IMR-90 (cell line): ENCODE measurements around the gene FBRSL1. TPM values are rescaled to one million over a fixed set of nuclear protein-coding genes. Genes with fewer than 3 reads are reported as not detected.

Source experiments
- ATAC-seq: fragments of 200-7000 bp; cut with Tn5 transposase; 2 replicates; pipeline ENCODE4 v1.9.1; 2020; ENCODE audit warnings: low read depth, mild to moderate bottlenecking, moderate library complexity
- BruUV-seq: library from RNA; stranded (reverse); fragments of 400-500 nt; replicated peaks from 2 replicates; lab custom pipeline; 2021; lab: Mats Ljungman, UMichigan
- CTCF ChIA-PET: fragments of 300-600 bp; formaldehyde crosslinking; extraction: SDS; loops from one replicate; lab custom pipeline; 2021; ENCODE audit warnings: antibody characterized with exemption; lab: Yijun Ruan, JAX
- POLR2A ChIA-PET: fragments of 300-600 bp; sonication (Branson Sonifier 250); formaldehyde crosslinking; loops from one replicate; lab custom pipeline; 2022; ENCODE audit warnings: antibody characterized with exemption; ENCODE audit not compliant: unreplicated experiment; lab: Charles Lee
- DNase-seq: peaks from one replicate; pipeline ENCODE4 v3.0.0; 2013
- H2AFZ ChIP-seq: replicated peaks from 2 replicates; pipeline ENCODE3; 2013; ENCODE audit warnings: low read length, mild to moderate bottlenecking; ENCODE audit not compliant: poor library complexity
- H2AK5ac ChIP-seq: 2 replicates; pipeline ENCODE4 v1.6.1; 2013; ENCODE audit warnings: low read depth, low read length, inconsistent platforms
- H2AK9ac ChIP-seq: replicated peaks from 2 replicates; pipeline ENCODE3; 2013; ENCODE audit warnings: mild to moderate bottlenecking, low read depth, low read length, moderate library complexity; ENCODE audit not compliant: poor library complexity
- H2BK120ac ChIP-seq: 2 replicates; pipeline ENCODE4 v1.6.1; 2013; ENCODE audit warnings: low read depth, low read length, inconsistent platforms
- H2BK15ac ChIP-seq: 3 replicates; pipeline ENCODE4 v1.6.1; 2013; ENCODE audit warnings: low read depth, low read length, inconsistent platforms
- H2BK20ac ChIP-seq: 2 replicates; pipeline ENCODE4 v1.6.1; 2013; ENCODE audit warnings: low read depth, mild to moderate bottlenecking, inconsistent platforms, low read length, moderate library complexity
- H2BK5ac ChIP-seq: 2 replicates; pipeline ENCODE4 v1.6.1; 2013; ENCODE audit warnings: mild to moderate bottlenecking, low read depth, low read length, inconsistent platforms; ENCODE audit not compliant: poor library complexity, severe bottlenecking
- H3K14ac ChIP-seq: replicated peaks from 2 replicates; pipeline ENCODE4 v1.6.1; 2013; ENCODE audit warnings: low read depth, low read length, inconsistent platforms
- H3K18ac ChIP-seq: 2 replicates; pipeline ENCODE4 v1.6.1; 2013; ENCODE audit warnings: low read depth, low read length, control low read depth
- H3K23ac ChIP-seq: 2 replicates; pipeline ENCODE4 v1.6.1; 2013; ENCODE audit warnings: low read depth, low read length, inconsistent platforms
- H3K27ac ChIP-seq: 2 replicates; pipeline ENCODE4 v1.5.1; 2013; ENCODE audit warnings: mild to moderate bottlenecking, control low read depth, low read length; ENCODE audit not compliant: insufficient read depth
- H3K27me3 ChIP-seq: 2 replicates; pipeline ENCODE4 v1.6.1; 2013; ENCODE audit warnings: low read length; ENCODE audit not compliant: control insufficient read depth, insufficient read depth
- H3K36me3 ChIP-seq: 2 replicates; pipeline ENCODE4 v1.6.1; 2013; ENCODE audit warnings: low read length, mixed read lengths; ENCODE audit not compliant: control insufficient read depth, insufficient read depth
- H3K4ac ChIP-seq: 2 replicates; pipeline ENCODE4 v1.6.1; 2013; ENCODE audit warnings: low read depth, low read length, inconsistent platforms
- H3K4me1 ChIP-seq: 2 replicates; pipeline ENCODE4 v1.6.1; 2013; ENCODE audit warnings: low read length, mixed read lengths; ENCODE audit not compliant: control insufficient read depth, insufficient read depth
- H3K4me2 ChIP-seq: 2 replicates; pipeline ENCODE4 v1.6.1; 2013; ENCODE audit warnings: low read depth, mild to moderate bottlenecking, control low read depth, low read length, moderate library complexity
- H3K4me3 ChIP-seq: 2 replicates; pipeline ENCODE4 v1.5.1; 2013; ENCODE audit warnings: low read depth, mild to moderate bottlenecking, control low read depth, low read length, moderate library complexity; ENCODE audit not compliant: insufficient read depth
- H3K56ac ChIP-seq: 2 replicates; pipeline ENCODE4 v1.6.1; 2013; ENCODE audit warnings: low read length, inconsistent platforms; ENCODE audit not compliant: insufficient read depth; ENCODE audit errors: extremely low read depth
- H3K79me1 ChIP-seq, 2 experiments: 2 replicates each; pipeline ENCODE4 v1.6.1; 2013; ENCODE audit warnings: low read length in 2 of 2, inconsistent platforms in 1 of 2, low read depth in 1 of 2
- H3K9ac ChIP-seq: 2 replicates; pipeline ENCODE4 v1.6.1; 2013; ENCODE audit warnings: low read depth, low read length, control low read depth
- H3K9me1 ChIP-seq: 2 replicates; pipeline ENCODE4 v1.6.1; 2013; ENCODE audit warnings: low read length, inconsistent platforms; ENCODE audit not compliant: insufficient read depth
- H3K9me3 ChIP-seq: 2 replicates; pipeline ENCODE4 v1.6.1; 2013; ENCODE audit warnings: low read length; ENCODE audit not compliant: control insufficient read depth, insufficient read depth
- H4K20me1 ChIP-seq: 2 replicates; pipeline ENCODE4 v1.6.1; 2013; ENCODE audit warnings: low read length, inconsistent platforms; ENCODE audit not compliant: insufficient read depth
- H4K5ac ChIP-seq: 2 replicates; pipeline ENCODE4 v1.6.1; 2013; ENCODE audit warnings: mild to moderate bottlenecking, low read depth, low read length, control low read depth
- H4K8ac ChIP-seq, 2 experiments: 2 replicates each; pipeline ENCODE4 v1.6.1; 2013; ENCODE audit warnings: low read depth in 2 of 2, low read length in 2 of 2, control low read depth in 1 of 2, inconsistent platforms in 1 of 2
- H4K91ac ChIP-seq: 2 replicates; pipeline ENCODE4 v1.6.1; 2013; ENCODE audit warnings: low read depth, low read length, inconsistent platforms; ENCODE audit not compliant: insufficient read depth
- CEBPB ChIP-seq: IDR thresholded peaks from 2 replicates; pipeline ENCODE4 v1.6.1; 2012; ENCODE audit warnings: low read depth, low read length, improper control_type of control experiment
- MXI1 ChIP-seq: IDR thresholded peaks from 2 replicates; pipeline ENCODE4 v1.6.1; 2012; ENCODE audit warnings: low read depth, mild to moderate bottlenecking, low read length, moderate library complexity, borderline replicate concordance
- NFE2L2 ChIP-seq: fragments of 150-350 bp; IDR thresholded peaks from 2 replicates; pipeline ENCODE4 v1.6.1; 2016; ENCODE audit warnings: low read depth, mild to moderate bottlenecking, low read length
- RAD21 ChIP-seq: IDR thresholded peaks from 2 replicates; pipeline ENCODE4 v1.6.1; 2012; ENCODE audit warnings: low read length, improper control_type of control experiment
- WGBS, 2 experiments: methylation state at CpG; one replicate each; pipeline versions ENCODE4 v1.1.5 to v1.1.7; 2013; ENCODE audit warnings: missing lambda C conversion rate in 2 of 2; ENCODE audit not compliant: insufficient read length in 1 of 2; ENCODE audit errors: extremely low coverage in 2 of 2; 5-methylcytosine and 5-hydroxymethylcytosine counted together
- dilution Hi-C: fragments of 300-500 bp; cut with HindIII; formaldehyde crosslinking; loops from one replicate; pipeline ENCODE4 v1.14.3; 2018; ENCODE audit warnings: low sequenced_read_pairs; ENCODE audit not compliant: unreplicated experiment
- in situ Hi-C: fragments of 300-500 bp; cut with MboI; formaldehyde crosslinking; loops from 3 replicates; pipeline ENCODE4 v1.14.3; 2019; ENCODE audit warnings: low sequenced_read_pairs, inconsistent platforms, mixed read lengths
- intact Hi-C: fragments of 100-400 bp; cut with micrococcal nuclease; formaldehyde crosslinking; loops from 2 replicates; pipeline ENCODE4 v1.10.0; 2022
- polyA plus RNA-seq, 3 experiments: library from polyadenylated mRNA; depleted of rRNA; stranded (reverse); fragments of >200 nt; gene quantifications; 2 replicates each; pipeline ENCODE4 v1.2.3, GENCODE V29; 2012; ENCODE audit warnings: low replicate concordance in 1 of 3
- total RNA-seq: library from RNA; depleted of rRNA; stranded (reverse); fragments of >200 nt; gene quantifications from 2 replicates; pipeline ENCODE4 v1.2.3, GENCODE V29; 2012

The FBRSL1 gene
- total and polyA plus RNA-seq, 2 of the 4 experiments (the other 2 are of a cell fraction) = 0.36 to 10.8 TPM

GRCh38 chr12:132505852-132506219 lies 15.9 kb downstream of the FBRSL1 start:
- no peak overlapping the region for H3K9ac ChIP-seq
- peak overlapping the region; percentile 10 for H2AFZ ChIP-seq
- no peak overlapping the region for H3K56ac ChIP-seq
- H2AK9ac ChIP-seq = no peak overlapping the region
- no peak overlapping the region for H2BK15ac ChIP-seq
- H4K5ac ChIP-seq = no peak overlapping the region
- H2BK120ac ChIP-seq = no peak overlapping the region
- WGBS, 2 experiments = 30% methylated on average over 4 of the region's 10 CpGs; no CpG with 5 or more reads in 1 of the 2 experiments
- no peak overlapping the region for H2BK5ac ChIP-seq
- H3K4ac ChIP-seq = no peak overlapping the region
- H2AK5ac ChIP-seq = no peak overlapping the region
- peaks cover 2% of the 10 kb centered on the region; the same call in 1 of the 2 replicates for H3K36me3 ChIP-seq
- H3K4me3 ChIP-seq = no peak overlapping the region
- in situ Hi-C loops (no loop called here), dilution Hi-C loops (no loop called here), intact Hi-C loops (no loop called here)
- H4K91ac ChIP-seq = no peak overlapping the region
- ATAC-seq = no peak
- H3K9me1 ChIP-seq = peaks cover 4% of the 10 kb centered on the region; the same call in 1 of the 2 replicates
- no peak overlapping the region for H2BK20ac ChIP-seq
- BruUV-seq = no TSS peak
- no peak overlapping the region for H4K8ac ChIP-seq
- H4K20me1 ChIP-seq = peaks cover 64% of the 10 kb centered on the region
- CTCF ChIA-PET = interaction anchor here (1.1 kb wide), 1 partner anchor 10 kb away, joined by 5 read pairs; no protein-coding TSS in a partner anchor
- TF ChIP-seq NFE2L2 (no peak), RAD21 (no peak), MXI1 (no peak), CEBPB (no peak)
- no peak overlapping the region for H3K18ac ChIP-seq
- DNase-seq = no peak
- no peak overlapping the region for H3K27ac ChIP-seq
- H3K4me1 ChIP-seq = peaks cover 18% of the 10 kb centered on the region
- no peak overlapping the region for H3K14ac ChIP-seq
- POLR2A ChIA-PET = no interaction called here
- H3K79me1 ChIP-seq = peaks cover 9 to 68% of the 10 kb centered on the region in 2 experiments; a peak in 3 of 4 replicates
- H3K27me3 ChIP-seq = no peaks in the 10 kb centered on the region
- H3K4me2 ChIP-seq = no peak overlapping the region; the same call in 1 of the 2 replicates
- H3K23ac ChIP-seq = no peak overlapping the region
- H3K9me3 ChIP-seq = no peaks in the 10 kb centered on the region
